ENCODE results near the gene CCSER2. TPM values are rescaled to one million over a fixed set of nuclear protein-coding genes. Genes with fewer than 3 reads are reported as not detected.
"Not testable (repeated sequence)": the region's sequence is repeated elsewhere in the genome, so short reads cannot be mapped to it uniquely, and the experiment has no call there.

Gene CCSER2
- total RNA-seq, 2 donors from 2014 or later: 29.8 to 38.8 TPM

GRCh38 chr10:84447701-84448400 is 119.5 kb downstream of the CCSER2 start:
- no peak overlapping the region for H3K27ac Mint-ChIP-seq
- H3K36me3 Mint-ChIP-seq (ENCODE audit: low read depth): peaks cover 36% of the 10 kb centered on the region
- no peak for DNase-seq
- H3K9me3 ChIP-seq (ENCODE audit: control insufficient read depth, low read length): no peaks in the 10 kb centered on the region
- H3K4me3 Mint-ChIP-seq: no peak overlapping the region
- no peaks in the 10 kb centered on the region for H3K27me3 ChIP-seq (ENCODE audit: control insufficient read depth, insufficient read depth, low read length, poor library complexity, severe bottlenecking)
- no peaks in the 10 kb centered on the region for H3K4me1 ChIP-seq (ENCODE audit: control insufficient read depth, insufficient read depth, low read length)
- no peak for TF ChIP-seq CTCF (conservative IDR thresholded peaks at IDR 0.05)
- H3K27ac ChIP-seq (ENCODE audit: low read depth, low read length): no peak overlapping the region
- 87 to 90% methylated on average over 8 of the region's 8 CpGs for WGBS, 2 experiments (ENCODE audit: insufficient coverage in 1 of 2, insufficient read length in 1 of 2)
- no peak overlapping the region for H3K9ac ChIP-seq (ENCODE audit: extremely low read depth, low read length, poor library complexity, severe bottlenecking)
- peaks cover 14% of the 10 kb centered on the region for H3K36me3 ChIP-seq (ENCODE audit: control insufficient read depth, insufficient read depth, low read length)
- H3K9me3 Mint-ChIP-seq: peaks cover 5% of the 10 kb centered on the region
- no peaks in the 10 kb centered on the region for H3K4me1 Mint-ChIP-seq
- H3K4me3 ChIP-seq (ENCODE audit: low read length): no peak overlapping the region
- H3K27me3 Mint-ChIP-seq (ENCODE audit: insufficient read depth): no peaks in the 10 kb centered on the region

GRCh38 chr10:84449351-84449750 is 121.0 kb downstream of the CCSER2 start:
- H3K27me3 Mint-ChIP-seq (ENCODE audit: insufficient read depth); DNase-seq; H3K4me1 ChIP-seq (ENCODE audit: control insufficient read depth, insufficient read depth, low read length); H3K4me3 Mint-ChIP-seq; H3K9ac ChIP-seq (ENCODE audit: extremely low read depth, low read length, poor library complexity, severe bottlenecking); H3K9me3 ChIP-seq (ENCODE audit: control insufficient read depth, low read length); H3K27ac Mint-ChIP-seq; H3K9me3 Mint-ChIP-seq; H3K27me3 ChIP-seq (ENCODE audit: control insufficient read depth, insufficient read depth, low read length, poor library complexity, severe bottlenecking); H3K27ac ChIP-seq (ENCODE audit: low read depth, low read length); H3K4me1 Mint-ChIP-seq; H3K4me3 ChIP-seq (ENCODE audit: low read length): not testable (repeated sequence)
- H3K36me3 ChIP-seq (ENCODE audit: control insufficient read depth, insufficient read depth, low read length): peaks cover 19% of the 10 kb centered on the region
- peaks cover 26% of the 10 kb centered on the region for H3K36me3 Mint-ChIP-seq (ENCODE audit: low read depth)
- WGBS, 2 experiments (ENCODE audit: insufficient coverage in 1 of 2, insufficient read length in 1 of 2): 96% methylated on average over 7 of the region's 7 CpGs

- H3K9ac ChIP-seq (ENCODE audit: extremely low read depth, low read length, poor library complexity, severe bottlenecking): no peak overlapping the region
- H3K36me3 ChIP-seq (ENCODE audit: control insufficient read depth, insufficient read depth, low read length): peaks cover 19% of the 10 kb centered on the region
- no peak for DNase-seq
- no peaks in the 10 kb centered on the region for H3K4me1 Mint-ChIP-seq
- no peak for TF ChIP-seq CTCF (conservative IDR thresholded peaks at IDR 0.05)
- no peaks in the 10 kb centered on the region for H3K27me3 ChIP-seq (ENCODE audit: control insufficient read depth, insufficient read depth, low read length, poor library complexity, severe bottlenecking)
- no peak overlapping the region for H3K27ac Mint-ChIP-seq
- peaks cover 23% of the 10 kb centered on the region for H3K36me3 Mint-ChIP-seq (ENCODE audit: low read depth)
- 17 to 52% methylated on average over 1 of the region's 1 CpG for WGBS, 2 experiments (ENCODE audit: insufficient coverage in 1 of 2, insufficient read length in 1 of 2)
- H3K27me3 Mint-ChIP-seq (ENCODE audit: insufficient read depth): no peaks in the 10 kb centered on the region
- no peak overlapping the region for H3K27ac ChIP-seq (ENCODE audit: low read depth, low read length)
- no peak overlapping the region for H3K4me3 Mint-ChIP-seq
- no peaks in the 10 kb centered on the region for H3K4me1 ChIP-seq (ENCODE audit: control insufficient read depth, insufficient read depth, low read length)
- H3K9me3 Mint-ChIP-seq: no peaks in the 10 kb centered on the region
- no peak overlapping the region for H3K4me3 ChIP-seq (ENCODE audit: low read length)
- peaks cover 7% of the 10 kb centered on the region for H3K9me3 ChIP-seq (ENCODE audit: control insufficient read depth, low read length)
Measured at GRCh38 chr10:84452003-84452402, 123.6 kb downstream of the CCSER2 start.

- WGBS, 2 experiments (ENCODE audit: insufficient coverage in 1 of 2, insufficient read length in 1 of 2): 91 to 100% methylated on average over 2 to 6 of the region's 6 CpGs
- H3K9ac ChIP-seq (ENCODE audit: extremely low read depth, low read length, poor library complexity, severe bottlenecking): no peak overlapping the region
- Mint-ChIP-seq H3K4me1 (no peaks in the 10 kb centered on the region), H3K4me3 (no peak overlapping the region), H3K27me3 (ENCODE audit: insufficient read depth) (no peaks in the 10 kb centered on the region), H3K9me3 (peaks cover 4% of the 10 kb centered on the region), H3K27ac (no peak overlapping the region), H3K36me3 (ENCODE audit: low read depth) (peaks cover 22% of the 10 kb centered on the region)
- H3K4me3 ChIP-seq (ENCODE audit: low read length): no peak overlapping the region
- peaks cover 15% of the 10 kb centered on the region for H3K9me3 ChIP-seq (ENCODE audit: control insufficient read depth, low read length)
- H3K36me3 ChIP-seq (ENCODE audit: control insufficient read depth, insufficient read depth, low read length): peaks cover 17% of the 10 kb centered on the region
- H3K27me3 ChIP-seq (ENCODE audit: control insufficient read depth, insufficient read depth, low read length, poor library complexity, severe bottlenecking): no peaks in the 10 kb centered on the region
- TF ChIP-seq CTCF (conservative IDR thresholded peaks at IDR 0.05): no peak
- H3K4me1 ChIP-seq (ENCODE audit: control insufficient read depth, insufficient read depth, low read length): no peaks in the 10 kb centered on the region
- H3K27ac ChIP-seq (ENCODE audit: low read depth, low read length): no peak overlapping the region
- DNase-seq: no peak
Measured at GRCh38 chr10:84453303-84453702, 124.9 kb downstream of the CCSER2 start.
